GM18873 (cell line): ENCODE data around the gene NUP188.

Experiments used
- ATAC-seq: cut with Tn5 transposase; IDR thresholded peaks from one replicate; pipeline ENCODE4 v1.9.1; 2021; ENCODE audit warnings: mild to moderate bottlenecking, moderate library complexity, moderate number of reproducible peaks; ENCODE audit not compliant: unreplicated experiment, low FRiP score

NUP188 gene

DNA sequence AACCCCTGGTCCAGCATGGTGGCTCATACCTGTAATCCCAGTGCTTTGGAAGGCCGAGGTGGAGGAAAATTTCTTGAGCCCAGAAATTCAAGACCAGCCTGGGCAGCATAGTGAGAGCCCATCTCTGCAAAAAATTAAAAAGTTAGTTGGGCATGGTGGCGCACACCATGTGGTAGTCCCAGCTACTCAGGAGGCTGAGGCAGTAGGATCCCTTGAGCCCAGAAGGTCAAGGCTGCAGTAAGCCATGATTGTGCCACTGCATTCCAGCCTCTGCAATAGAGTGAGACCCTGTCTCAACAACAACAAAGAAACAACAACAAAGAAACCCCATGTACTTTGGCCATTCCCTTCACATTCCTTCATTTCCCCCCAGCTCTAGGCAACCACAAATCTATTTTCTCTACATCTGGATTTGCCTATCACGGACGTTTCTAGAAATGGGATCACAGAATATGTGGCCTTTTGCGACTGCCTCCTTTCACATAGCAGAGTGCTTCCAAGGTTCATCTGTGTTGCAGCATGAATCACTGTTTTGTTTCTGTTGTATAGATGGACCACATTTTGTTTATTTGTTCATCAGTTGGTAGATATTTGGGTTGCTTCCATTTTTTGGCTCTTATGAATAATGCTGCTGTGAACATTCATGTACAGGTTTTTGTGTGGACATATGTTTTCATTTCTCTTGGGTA lies 106.8 kb downstream of the NUP188 start:
- no peak for ATAC-seq
